DMS114 treated with DMSO at 0.1 percent for 48 hours (cell line): ENCODE results near the gene GKAP1.
"Not testable (repeated sequence)": the region's sequence is repeated elsewhere in the genome, so short reads cannot be mapped to it uniquely, and the experiment has no call there.

ENCODE experiments used
- DNase-seq: peaks from one replicate; lab custom pipeline; 2025; ENCODE audit not compliant: unreplicated experiment; lab: John Stamatoyannopoulos, UW

The GKAP1 gene

GRCh38 chr9:83733739-83734138, 83.8 kb downstream of the GKAP1 start:
- no peak for DNase-seq

GRCh38 chr9:83728591-83729368, 88.8 kb downstream of the GKAP1 start:
- DNase-seq, result not testable (repeated sequence)

GRCh38 chr9:83724436-83724835, 93.1 kb downstream of the GKAP1 start:
- DNase-seq, result no peak

- no peak for DNase-seq
Measured at GRCh38 chr9:83722726-83723495, 94.7 kb downstream of the GKAP1 start.

GRCh38 chr9:83721509-83721908, 96.1 kb downstream of the GKAP1 start:
- no peak for DNase-seq

GRCh38 chr9:83715794-83716193, 101.8 kb downstream of the GKAP1 start:
- DNase-seq, result no peak

- no peak for DNase-seq
Measured at GRCh38 chr9:83715221-83715620, 102.3 kb downstream of the GKAP1 start.

GRCh38 chr9:83714329-83714728, 103.2 kb downstream of the GKAP1 start:
- no peak for DNase-seq

GRCh38 chr9:83708515-83709158, 108.9 kb downstream of the GKAP1 start:
- no peak for DNase-seq

- DNase-seq, result peak; percentile 61
Measured at GRCh38 chr9:83707768-83708514, 109.6 kb downstream of the GKAP1 start, which contains the start of gene UBQLN1. TSS of gene UBQLN1 (minus strand) at chr9:83707958. CDS start at chr9:83707679, 279 bp downstream.

- DNase-seq, result no peak
Measured at GRCh38 chr9:83707518-83707767, 110.1 kb downstream of the GKAP1 start.

GRCh38 chr9:83706676-83707517, 110.7 kb downstream of the GKAP1 start:
- no peak for DNase-seq

GRCh38 chr9:83705219-83705651, 112.3 kb downstream of the GKAP1 start:
- not testable (repeated sequence) for DNase-seq

- no peak for DNase-seq
Measured at GRCh38 chr9:83701769-83702168, 115.8 kb downstream of the GKAP1 start.

GRCh38 chr9:83701286-83701685, 116.3 kb downstream of the GKAP1 start:
- DNase-seq, result no peak

- no peak for DNase-seq
Measured at GRCh38 chr9:83699615-83700014, 118.0 kb downstream of the GKAP1 start.

- no peak for DNase-seq
Measured at GRCh38 chr9:83698976-83699585, 118.5 kb downstream of the GKAP1 start.

GRCh38 chr9:83691492-83691891, 126.1 kb downstream of the GKAP1 start:
- DNase-seq, result no peak
